ENCODE measurements around the gene ATXN10.

- TF ChIP-seq CTCF (IDR thresholded peaks at IDR 0.05), result no peak
- TF ChIP-seq POLR2A (IDR thresholded peaks at IDR 0.05), result no peak
- no peak for TF ChIP-seq EP300 (IDR thresholded peaks at IDR 0.05)
- TF ChIP-seq POLR2AphosphoS5 (IDR thresholded peaks at IDR 0.05), result no peak
Observed at GRCh38 chr22:45887202-45888131, 215.8 kb downstream of the ATXN10 start.
